NCI-H748 treated with DMSO at 0.1 percent for 48 hours (cell line): Measurements from ENCODE around the gene KRTAP19-2.

Source experiments
- DNase-seq: peaks from one replicate; lab custom pipeline; 2025; lab: John Stamatoyannopoulos, UW

KRTAP19-2 gene

GRCh38 chr21:30487336-30487735, at the start of gene KRTAP19-2:
TSS of gene KRTAP19-2 (minus strand) at chr21:30487436. CDS start at chr21:30487348, 88 bp downstream.
- DNase-seq, result no peak

- DNase-seq, result no peak
These were observed 31.6 kb upstream of the KRTAP19-2 start for GRCh38 chr21:30518876-30519275.

- DNase-seq, result no peak
These were observed 28.4 kb upstream of the KRTAP19-2 start for GRCh38 chr21:30515681-30516080.

GRCh38 chr21:30505621-30506205, 18.5 kb upstream of the KRTAP19-2 start:
- DNase-seq, result peak; percentile 8

GRCh38 chr21:30502041-30502440, 14.8 kb upstream of the KRTAP19-2 start, which contains the start of gene KRTAP19-5:
TSS of gene KRTAP19-5 (minus strand) at chr21:30502141. CDS start at chr21:30502090, 51 bp downstream.
- no peak for DNase-seq

GRCh38 chr21:30497065-30497464, 9.8 kb upstream of the KRTAP19-2 start, which contains the start of gene KRTAP19-4:
TSS of gene KRTAP19-4 (minus strand) at chr21:30497165. CDS start at chr21:30497110, 55 bp downstream.
- no peak for DNase-seq

GRCh38 chr21:30491963-30492428, 4.8 kb upstream of the KRTAP19-2 start, which contains the start of gene KRTAP19-3:
TSS of gene KRTAP19-3 (minus strand) at chr21:30492013. CDS start at chr21:30491957, 56 bp downstream.
- DNase-seq, result no peak

GRCh38 chr21:30486180-30486579, 1.1 kb downstream of the KRTAP19-2 start:
- no peak for DNase-seq

- DNase-seq, result no peak
These were observed 5.1 kb downstream of the KRTAP19-2 start for GRCh38 chr21:30482130-30482529.

GRCh38 chr21:30480145-30480544, 7.1 kb downstream of the KRTAP19-2 start, which contains the start of gene KRTAP19-1:
TSS of gene KRTAP19-1 (minus strand) at chr21:30480367. CDS start at chr21:30480317, 50 bp downstream.
- DNase-seq, result no peak

- DNase-seq, result no peak
These were observed 8.0 kb downstream of the KRTAP19-2 start for GRCh38 chr21:30479259-30479658.

GRCh38 chr21:30478004-30478403, 9.2 kb downstream of the KRTAP19-2 start:
- no peak for DNase-seq

- no peak for DNase-seq
These were observed 18.1 kb downstream of the KRTAP19-2 start for GRCh38 chr21:30468900-30469714.

GRCh38 chr21:30463713-30464112, 23.5 kb downstream of the KRTAP19-2 start:
- no peak for DNase-seq

GRCh38 chr21:30448514-30448913, 38.7 kb downstream of the KRTAP19-2 start:
- no peak for DNase-seq

- no peak for DNase-seq
These were observed 40.2 kb downstream of the KRTAP19-2 start for GRCh38 chr21:30447056-30447455.

- DNase-seq, result no peak
These were observed 43.0 kb downstream of the KRTAP19-2 start for GRCh38 chr21:30444204-30444603.

GRCh38 chr21:30443226-30443625, 44.0 kb downstream of the KRTAP19-2 start:
- no peak for DNase-seq

- no peak for DNase-seq
These were observed 47.3 kb downstream of the KRTAP19-2 start, which contains the start of gene KRTAP15-1 for GRCh38 chr21:30439975-30440374. TSS of gene KRTAP15-1 (plus strand) at chr21:30440275. CDS start at chr21:30440328, 53 bp downstream.
